B cell (primary cell): ENCODE data around the gene DUSP1. TPM values are rescaled to one million over a fixed set of nuclear protein-coding genes. Genes with fewer than 3 reads are reported as not detected.

ENCODE experiments used
- ATAC-seq: fragments of 200-7000 bp; cut with Tn5 transposase; one replicate; pipeline ENCODE4 v1.10.0; 2021; ENCODE audit warnings: low read depth, mild to moderate bottlenecking, moderate number of reproducible peaks, moderate library complexity
- CTCF ChIA-PET: fragments of 350-600 bp; sonication (Branson Sonifier 250); formaldehyde crosslinking; loops from one replicate; lab custom pipeline; 2021; ENCODE audit warnings: antibody characterized with exemption, inconsistent platforms; lab: Charles Lee
- POLR2A ChIA-PET: fragments of 350-600 bp; sonication (Branson Sonifier 250); formaldehyde crosslinking; loops from one replicate; lab custom pipeline; 2021; ENCODE audit warnings: antibody characterized with exemption; lab: Charles Lee
- DNase-seq: peaks from one replicate; pipeline ENCODE4 v3.0.0; 2013
- H2AFZ ChIP-seq: 2 replicates; pipeline ENCODE4 v1.6.1; 2012; ENCODE audit warnings: mild to moderate bottlenecking, low read depth, low read length; ENCODE audit not compliant: insufficient read depth, poor library complexity, severe bottlenecking
- H3K27ac ChIP-seq, 2 donors: 1 replicate in 1 of 2; 2 replicates in 1 of 2; pipeline ENCODE4 v1.5.1; 2012 to 2013; ENCODE audit warnings: low read length in 2 of 2, mild to moderate bottlenecking in 2 of 2, moderate library complexity in 1 of 2
- H3K27me3 ChIP-seq, 4 experiments: fragments of 200-600 bp in 1 of 4; sonication (generic) in 1 of 4; replicated peaks in 1 of 4; 1 replicate in 2 of 4; 2 replicates in 2 of 4; pipeline versions ENCODE4 v1.6.1 to v1.7.0; 2013 to 2016; ENCODE audit warnings: low read length in 3 of 4, mild to moderate bottlenecking in 2 of 4, mixed read lengths in 1 of 4, moderate library complexity in 1 of 4; ENCODE audit not compliant: insufficient read depth in 4 of 4, control insufficient read depth in 3 of 4; ENCODE audit errors: control extremely low read depth in 1 of 4
- H3K36me3 ChIP-seq, 2 experiments: replicated peaks in 1 of 2; 1 replicate in 1 of 2; 2 replicates in 1 of 2; pipeline versions ENCODE4 v1.6.1 to v1.7.1; 2013; ENCODE audit warnings: low read length in 1 of 2; ENCODE audit not compliant: insufficient read depth in 2 of 2, control insufficient read depth in 1 of 2; ENCODE audit errors: control extremely low read depth in 1 of 2, extremely low read depth in 1 of 2
- H3K4me1 ChIP-seq, 2 donors: fragments of 200-600 bp in 1 of 2; sonication (generic) in 1 of 2; 1 replicate in 1 of 2; 2 replicates in 1 of 2; pipeline versions ENCODE4 v1.5.1 to v1.6.1; 2013 to 2017; ENCODE audit warnings: low read length in 2 of 2; ENCODE audit not compliant: control insufficient read depth in 2 of 2, insufficient read depth in 2 of 2
- H3K4me2 ChIP-seq: replicated peaks from 2 replicates; pipeline ENCODE3; 2012; ENCODE audit warnings: mild to moderate bottlenecking, low read depth, low read length; ENCODE audit not compliant: poor library complexity, severe bottlenecking
- H3K4me3 ChIP-seq, 5 experiments: fragments of 200-600 bp in 1 of 5; sonication (generic) in 1 of 5; 1 replicate in 3 of 5; 2 replicates in 2 of 5; pipeline versions ENCODE4 v1.5.1 to v1.7.0; 2011 to 2016; ENCODE audit warnings: low read length in 4 of 5, mild to moderate bottlenecking in 4 of 5, low read depth in 2 of 5, control low read depth in 1 of 5, moderate library complexity in 1 of 5; ENCODE audit not compliant: insufficient read depth in 1 of 5; ENCODE audit errors: control extremely low read depth in 1 of 5, extremely low read depth in 1 of 5
- H3K79me2 ChIP-seq: fragments of 200-600 bp; sonication (generic); one replicate; pipeline ENCODE4 v1.6.0; 2016; ENCODE audit warnings: low read length; ENCODE audit not compliant: control insufficient read depth, insufficient read depth
- H3K9ac ChIP-seq: fragments of 200-600 bp; sonication (generic); 2 replicates; pipeline ENCODE4 v1.6.1; 2017; ENCODE audit warnings: mild to moderate bottlenecking, low read length, moderate library complexity
- H3K9me3 ChIP-seq, 3 donors: one replicate each; pipeline versions ENCODE4 v1.6.1 to v1.7.1; 2013; ENCODE audit warnings: low read length in 2 of 3; ENCODE audit not compliant: control insufficient read depth in 2 of 3, insufficient read depth in 1 of 3; ENCODE audit errors: control extremely low read depth in 1 of 3
- H4K20me1 ChIP-seq: 2 replicates; pipeline ENCODE4 v1.6.0; 2012; ENCODE audit warnings: mild to moderate bottlenecking, low read length; ENCODE audit not compliant: insufficient read depth, control insufficient read depth, poor library complexity, severe bottlenecking
- H3K27ac Mint-ChIP-seq: one replicate; pipeline ENCODE4 v1.8.0; 2021; ENCODE audit warnings: mixed read lengths
- H3K27me3 Mint-ChIP-seq: one replicate; pipeline ENCODE4 v1.8.0; 2021; ENCODE audit warnings: mixed read lengths
- H3K4me1 Mint-ChIP-seq: one replicate; pipeline ENCODE4 v1.8.0; 2021; ENCODE audit warnings: mixed read lengths
- H3K4me3 Mint-ChIP-seq: one replicate; pipeline ENCODE4 v1.8.0; 2021; ENCODE audit warnings: mixed read lengths
- H3K9me3 Mint-ChIP-seq: one replicate; pipeline ENCODE4 v1.8.0; 2022; ENCODE audit warnings: mixed read lengths; ENCODE audit not compliant: insufficient read depth
- CTCF ChIP-seq: fragments of 200-600 bp; IDR thresholded peaks from one replicate; pipeline ENCODE4 v1.8.0; 2022; ENCODE audit warnings: antibody characterized with exemption, mild to moderate bottlenecking
- EZH2 ChIP-seq: IDR thresholded peaks from 2 replicates; pipeline ENCODE4 v1.6.1; 2012; ENCODE audit warnings: borderline replicate concordance, low read depth, mild to moderate bottlenecking, moderate library complexity, low read length; ENCODE audit not compliant: insufficient read depth, poor library complexity, severe bottlenecking
- WGBS: methylation state at CpG from one replicate; pipeline ENCODE4 v1.1.5; 2013; ENCODE audit warnings: missing lambda C conversion rate; ENCODE audit not compliant: insufficient coverage; 5-methylcytosine and 5-hydroxymethylcytosine counted together
- intact Hi-C: fragments of 100-400 bp; cut with micrococcal nuclease; formaldehyde crosslinking; loops from one replicate; pipeline ENCODE4 v1.10.0; 2022
- polyA plus RNA-seq: library from polyadenylated mRNA; depleted of rRNA; stranded (reverse); fragments of >200 nt; gene quantifications from 2 replicates; pipeline ENCODE4 v1.2.3, GENCODE V29; 2012
- total RNA-seq, 2 donors: library from RNA; stranded (reverse); fragments of 120-200 nt in 1 of 2; gene quantifications; 1 replicate in 1 of 2; 2 replicates in 1 of 2; pipeline versions ENCODE4 v1.2.3 to v1.2.4, GENCODE V29; 2013 to 2022

DUSP1 gene
- total and polyA plus RNA-seq, 2 donors (not counting 1 experiment from before 2014, with no cell fraction given) = 71.2 to 4,228 TPM

DNA sequence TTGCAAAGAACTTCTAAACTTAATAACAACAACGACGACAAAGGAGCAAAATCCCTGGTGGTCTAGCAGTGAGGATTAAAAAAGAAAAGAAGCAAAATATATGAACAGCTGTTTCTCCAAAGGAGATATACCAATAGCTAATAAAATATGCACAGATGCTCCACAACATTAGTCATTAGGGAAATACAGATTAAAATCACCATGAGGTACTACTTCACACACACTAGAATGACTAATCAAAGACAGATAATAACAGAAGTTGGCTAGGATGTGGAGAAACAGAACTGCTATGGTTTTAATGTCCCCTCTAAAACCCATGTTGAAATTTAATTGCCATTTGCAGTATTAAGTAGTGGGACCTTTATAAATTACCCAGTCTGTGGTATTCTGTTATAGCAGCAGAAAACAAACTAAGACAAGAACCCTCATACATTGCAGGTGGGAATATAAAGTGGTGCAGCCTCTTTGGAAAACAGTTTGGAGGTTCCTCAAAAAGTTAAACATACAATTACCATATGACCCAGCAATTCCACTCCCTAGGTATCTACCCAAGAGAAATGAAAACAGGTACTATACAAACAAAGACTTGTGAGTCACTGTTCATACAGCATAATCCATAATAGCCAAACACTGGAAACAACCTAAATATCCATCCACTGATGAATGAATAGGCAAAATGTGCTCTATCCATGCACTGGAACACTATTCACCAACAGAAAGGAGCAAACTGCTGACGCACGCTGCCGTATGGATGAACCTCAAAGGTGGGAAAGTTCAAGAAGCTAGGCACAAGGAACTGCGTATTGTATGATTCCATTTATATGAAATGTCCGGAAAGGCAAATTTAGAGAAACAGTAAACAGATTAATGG lies 11.4 kb upstream of the DUSP1 start:
- Histone ChIP-seq H3K27me3 (no peaks in the 10 kb centered on the region), H3K79me2 (no peaks in the 10 kb centered on the region), H4K20me1 (no peaks in the 10 kb centered on the region), H2AFZ (no peak overlapping the region), H3K4me3 (no peak overlapping the region), H3K9me3 (no peaks in the 10 kb centered on the region), H3K36me3 (no peaks in the 10 kb centered on the region), H3K4me1 (peaks cover 10% of the 10 kb centered on the region in 2 donors), H3K9ac (no peak overlapping the region), H3K4me2 (no peak overlapping the region), H3K27ac (no peak overlapping the region)
- DNase-seq = no peak
- intact Hi-C loops = no loop called here
- 100% methylated on average over 5 of the region's 7 CpGs for WGBS
- Mint-ChIP-seq H3K4me1 (peaks cover 12% of the 10 kb centered on the region), H3K4me3 (no peak overlapping the region), H3K9me3 (no peaks in the 10 kb centered on the region), H3K27ac (no peak overlapping the region), H3K27me3 (no peaks in the 10 kb centered on the region)
- ChIA-PET CTCF (interaction anchor here (0.8 to 2.1 kb wide), 4 partner anchors 10 to 81 kb away, joined by 3 to 6 read pairs (median 4); partner anchors contain the start of gene DUSP1), POLR2A (no interaction called here)
- TF ChIP-seq EZH2 (no peak), CTCF (no peak)
- ATAC-seq = no peak
